Activated naive CD4-positive, alpha-beta T cell treated with anti-CD3 and anti-CD28 coated beads, Interleukin-2, amount 50 U/mL, for 24 hours (primary cell): ENCODE measurements around the gene DGLUCY.
"Not testable (repeated sequence)": the region's sequence is repeated elsewhere in the genome, so short reads cannot be mapped to it uniquely, and the experiment has no call there.

Experiments used
- H3K27ac Mint-ChIP-seq: one replicate; pipeline ENCODE4 v1.8.0; 2021; ENCODE audit warnings: mild to moderate bottlenecking, mixed read lengths
- H3K27me3 Mint-ChIP-seq: one replicate; pipeline ENCODE4 v1.8.0; 2021; ENCODE audit warnings: mixed read lengths
- H3K36me3 Mint-ChIP-seq: one replicate; pipeline ENCODE4 v1.8.0; 2021; ENCODE audit warnings: mixed read lengths
- H3K4me1 Mint-ChIP-seq: one replicate; pipeline ENCODE4 v1.8.0; 2021; ENCODE audit warnings: mixed read lengths
- H3K4me3 Mint-ChIP-seq: one replicate; pipeline ENCODE4 v1.8.0; 2021; ENCODE audit warnings: mild to moderate bottlenecking, mixed read lengths
- H3K9me3 Mint-ChIP-seq: one replicate; pipeline ENCODE4 v1.8.0; 2021; ENCODE audit warnings: mixed read lengths

Gene DGLUCY

DNA sequence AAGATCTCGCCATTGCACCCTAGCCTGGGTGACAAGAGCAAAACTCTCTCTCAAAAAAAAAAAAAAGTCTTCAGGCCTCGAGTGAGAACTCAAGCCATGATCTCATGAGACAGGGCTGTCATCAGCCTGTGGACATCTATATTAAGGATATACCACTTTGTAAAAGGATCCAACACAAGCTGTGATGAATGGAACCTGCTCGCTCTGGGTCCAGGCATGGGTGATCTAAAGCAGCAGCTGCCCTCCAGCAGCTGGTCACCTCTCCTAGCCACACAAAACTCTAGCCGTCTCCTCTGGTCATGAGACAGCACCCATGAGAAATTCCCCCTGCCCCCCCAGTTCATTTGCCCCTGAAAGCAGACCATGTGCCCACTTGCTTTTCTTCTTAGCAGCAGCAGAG is 19.1 kb upstream of the DGLUCY start:
- Mint-ChIP-seq H3K9me3 (no peaks in the 10 kb centered on the region), H3K27ac (no peak overlapping the region), H3K4me3 (no peak overlapping the region), H3K36me3 (no peaks in the 10 kb centered on the region), H3K4me1 (no peaks in the 10 kb centered on the region), H3K27me3 (peaks cover 2% of the 10 kb centered on the region)

DNA sequence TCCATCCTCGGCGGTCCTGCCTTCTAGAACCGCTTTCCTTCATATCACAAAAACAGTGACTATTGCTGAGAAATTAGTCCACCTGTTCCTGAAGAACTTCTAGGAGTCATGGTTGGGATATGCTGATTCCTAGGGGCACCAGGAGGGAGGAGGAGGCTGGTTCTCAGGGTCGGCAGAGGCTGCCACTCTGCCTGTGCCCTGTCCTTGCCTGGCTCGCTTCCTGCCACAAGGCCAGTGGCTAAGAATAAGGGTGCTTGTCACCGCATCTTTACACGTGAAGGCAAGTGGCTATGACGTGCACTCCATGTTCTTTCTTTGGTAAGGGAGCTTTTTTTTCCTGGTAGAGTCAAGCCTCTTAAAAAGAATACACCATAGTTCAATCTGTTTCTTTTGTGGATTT is 18.7 kb upstream of the DGLUCY start:
- Mint-ChIP-seq H3K27me3 (peaks cover 1% of the 10 kb centered on the region), H3K9me3 (no peaks in the 10 kb centered on the region), H3K4me3 (no peak overlapping the region), H3K27ac (no peak overlapping the region), H3K36me3 (no peaks in the 10 kb centered on the region), H3K4me1 (no peaks in the 10 kb centered on the region)

DNA sequence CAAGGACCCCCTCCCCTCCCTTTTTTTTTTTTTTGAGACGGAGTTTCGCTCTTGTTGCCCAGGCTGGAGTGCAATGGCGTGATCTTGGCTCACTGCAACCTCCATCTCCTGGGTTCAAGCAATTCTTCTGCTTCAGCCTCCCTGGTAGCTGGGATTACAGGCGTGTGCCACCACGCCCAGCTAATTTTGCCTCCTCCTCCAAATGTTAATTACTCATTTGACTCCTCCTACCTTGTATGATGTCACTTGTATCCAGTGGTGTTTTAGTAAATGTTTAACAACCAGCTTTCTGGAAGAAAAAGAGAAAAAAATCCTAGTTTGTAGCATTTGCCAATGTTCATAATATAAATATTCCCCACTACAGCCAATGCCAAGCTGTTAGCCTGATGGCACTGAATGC is 16.2 kb upstream of the DGLUCY start:
- not testable (repeated sequence) for H3K4me3 Mint-ChIP-seq, H3K4me1 Mint-ChIP-seq, H3K9me3 Mint-ChIP-seq, H3K27me3 Mint-ChIP-seq, H3K36me3 Mint-ChIP-seq, H3K27ac Mint-ChIP-seq

- Mint-ChIP-seq H3K27me3 (no peaks in the 10 kb centered on the region), H3K9me3 (no peaks in the 10 kb centered on the region), H3K4me1 (no peaks in the 10 kb centered on the region), H3K27ac (no peak overlapping the region), H3K36me3 (no peaks in the 10 kb centered on the region), H3K4me3 (no peak overlapping the region)
Measured at GRCh38 chr14:91098591-91098990, 15.3 kb upstream of the DGLUCY start.

- Mint-ChIP-seq H3K36me3 (no peaks in the 10 kb centered on the region), H3K4me3 (no peak overlapping the region), H3K4me1 (no peaks in the 10 kb centered on the region), H3K27ac (no peak overlapping the region), H3K9me3 (no peaks in the 10 kb centered on the region), H3K27me3 (no peaks in the 10 kb centered on the region)
Measured at GRCh38 chr14:91100102-91100501, 13.8 kb upstream of the DGLUCY start.

DNA sequence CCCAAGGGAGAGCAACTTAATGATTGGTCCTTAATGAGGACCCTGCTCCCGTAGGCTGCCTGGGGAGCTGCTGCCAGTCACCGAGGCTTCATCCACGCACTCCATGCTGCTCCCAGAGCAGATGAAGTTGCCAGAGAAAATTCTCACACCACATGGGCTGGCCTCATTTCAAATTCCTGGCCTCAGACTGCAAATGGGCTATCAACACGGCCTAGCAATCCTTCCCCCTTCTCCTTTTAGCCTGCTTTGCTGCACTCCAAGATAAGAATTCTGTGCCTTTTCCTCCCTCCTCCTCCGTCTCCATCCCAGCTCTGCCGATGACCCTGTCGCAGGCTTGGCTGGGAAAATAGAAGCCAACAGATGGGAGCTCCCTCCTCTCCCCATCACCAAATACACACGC is 10.8 kb upstream of the DGLUCY start:
- Mint-ChIP-seq H3K27ac (no peak overlapping the region), H3K4me1 (peaks cover 8% of the 10 kb centered on the region), H3K27me3 (no peaks in the 10 kb centered on the region), H3K4me3 (no peak overlapping the region), H3K36me3 (no peaks in the 10 kb centered on the region), H3K9me3 (no peaks in the 10 kb centered on the region)

DNA sequence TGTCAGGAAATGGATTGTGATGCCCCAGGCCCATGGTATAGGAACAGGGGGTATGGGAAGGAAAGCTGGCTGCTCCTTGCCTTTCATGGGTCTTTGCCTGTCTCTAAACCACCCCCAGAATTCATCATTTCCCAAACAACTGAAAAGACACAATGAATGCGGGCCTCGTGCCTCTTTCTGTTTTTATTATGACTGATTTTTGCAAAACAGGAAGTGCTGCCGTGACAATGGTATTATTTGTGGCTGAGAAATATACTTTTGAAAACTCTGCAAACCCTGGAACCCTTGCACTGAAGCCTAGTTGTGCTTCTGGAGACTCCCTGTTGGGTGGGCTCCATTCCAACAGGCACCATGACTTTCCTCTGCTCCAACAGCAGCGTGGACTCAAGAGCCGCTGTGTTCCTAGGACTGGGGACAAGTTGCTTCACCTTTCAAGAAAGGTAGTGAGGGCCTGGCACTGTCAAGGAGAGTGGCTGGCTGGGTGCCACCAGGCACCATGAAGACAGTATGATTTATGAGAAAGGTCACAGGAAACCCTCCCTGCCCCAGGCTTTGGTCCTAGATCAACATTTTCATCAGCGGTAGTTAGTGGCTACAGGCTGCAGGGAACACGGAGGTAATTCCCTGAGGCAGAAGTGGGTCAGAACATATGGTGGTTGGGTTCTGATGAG is 4.8 kb upstream of the DGLUCY start:
- Mint-ChIP-seq H3K36me3 (no peaks in the 10 kb centered on the region), H3K27ac (peak overlapping the region; percentile 89), H3K9me3 (no peaks in the 10 kb centered on the region), H3K27me3 (no peaks in the 10 kb centered on the region), H3K4me1 (peaks cover 50% of the 10 kb centered on the region), H3K4me3 (peak overlapping the region; percentile 66)

GRCh38 chr14:91111443-91111842 is 2.4 kb upstream of the DGLUCY start:
- H3K36me3 Mint-ChIP-seq: peaks cover 1% of the 10 kb centered on the region
- H3K4me3 Mint-ChIP-seq: no peak overlapping the region
- H3K4me1 Mint-ChIP-seq: peaks cover 67% of the 10 kb centered on the region
- H3K27ac Mint-ChIP-seq: no peak overlapping the region
- no peaks in the 10 kb centered on the region for H3K9me3 Mint-ChIP-seq
- H3K27me3 Mint-ChIP-seq: no peaks in the 10 kb centered on the region

- Mint-ChIP-seq H3K4me1 (peaks cover 74% of the 10 kb centered on the region), H3K9me3 (no peaks in the 10 kb centered on the region), H3K36me3 (peaks cover 2% of the 10 kb centered on the region), H3K4me3 (peak overlapping the region; percentile 54), H3K27me3 (no peaks in the 10 kb centered on the region), H3K27ac (peak overlapping the region; percentile 74)
Measured at GRCh38 chr14:91112194-91112593, 1.7 kb upstream of the DGLUCY start.

- Mint-ChIP-seq H3K36me3 (peaks cover 10% of the 10 kb centered on the region), H3K4me3 (peak overlapping the region; percentile 99), H3K9me3 (peaks cover 5% of the 10 kb centered on the region), H3K27me3 (no peaks in the 10 kb centered on the region), H3K4me1 (peaks cover 75% of the 10 kb centered on the region), H3K27ac (peak overlapping the region; percentile 100)
Measured at GRCh38 chr14:91114079-91115065, 499 bp downstream of the DGLUCY start.

DNA sequence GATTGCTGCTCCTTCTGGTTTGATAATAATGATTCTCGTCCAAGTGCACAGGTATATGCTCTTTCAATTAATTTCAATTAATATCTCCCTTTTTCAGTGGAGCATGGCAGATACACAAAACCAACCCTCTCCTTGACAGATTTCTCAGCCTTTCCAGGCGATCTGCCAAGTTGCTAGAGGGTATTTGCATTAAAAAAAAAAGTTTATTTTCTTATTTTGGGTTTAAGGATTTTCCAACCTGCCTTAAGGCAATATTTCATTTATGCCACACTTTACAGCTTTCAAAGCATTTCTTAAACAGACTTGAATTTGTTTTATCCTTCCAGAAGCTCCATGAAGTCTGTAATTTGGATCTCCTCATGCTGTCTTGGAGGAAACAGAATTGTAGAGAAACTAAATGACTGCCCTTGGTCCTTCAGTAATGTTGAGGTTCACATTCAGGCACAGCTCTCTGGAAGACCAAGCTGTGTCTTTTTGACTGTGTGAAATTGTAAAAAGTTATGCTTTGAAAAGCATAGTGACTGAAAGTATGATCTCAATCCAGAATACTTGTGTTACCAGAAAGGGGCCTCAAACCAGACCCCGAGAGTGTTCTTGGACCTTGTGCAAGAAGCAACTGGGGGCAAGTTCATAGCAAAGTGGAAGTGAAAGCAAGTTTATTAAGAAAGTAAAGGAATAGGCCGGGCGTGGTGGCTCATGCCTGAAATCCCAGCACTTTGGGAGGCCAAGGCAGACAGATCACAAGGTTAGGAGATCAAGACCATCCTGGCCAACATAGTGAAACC is 2.3 kb downstream of the DGLUCY start:
- H3K27ac Mint-ChIP-seq: peak overlapping the region; percentile 100
- H3K4me3 Mint-ChIP-seq: peak overlapping the region; percentile 99
- peaks cover 13% of the 10 kb centered on the region for H3K36me3 Mint-ChIP-seq
- no peaks in the 10 kb centered on the region for H3K27me3 Mint-ChIP-seq
- peaks cover 76% of the 10 kb centered on the region for H3K4me1 Mint-ChIP-seq
- H3K9me3 Mint-ChIP-seq: peaks cover 5% of the 10 kb centered on the region

DNA sequence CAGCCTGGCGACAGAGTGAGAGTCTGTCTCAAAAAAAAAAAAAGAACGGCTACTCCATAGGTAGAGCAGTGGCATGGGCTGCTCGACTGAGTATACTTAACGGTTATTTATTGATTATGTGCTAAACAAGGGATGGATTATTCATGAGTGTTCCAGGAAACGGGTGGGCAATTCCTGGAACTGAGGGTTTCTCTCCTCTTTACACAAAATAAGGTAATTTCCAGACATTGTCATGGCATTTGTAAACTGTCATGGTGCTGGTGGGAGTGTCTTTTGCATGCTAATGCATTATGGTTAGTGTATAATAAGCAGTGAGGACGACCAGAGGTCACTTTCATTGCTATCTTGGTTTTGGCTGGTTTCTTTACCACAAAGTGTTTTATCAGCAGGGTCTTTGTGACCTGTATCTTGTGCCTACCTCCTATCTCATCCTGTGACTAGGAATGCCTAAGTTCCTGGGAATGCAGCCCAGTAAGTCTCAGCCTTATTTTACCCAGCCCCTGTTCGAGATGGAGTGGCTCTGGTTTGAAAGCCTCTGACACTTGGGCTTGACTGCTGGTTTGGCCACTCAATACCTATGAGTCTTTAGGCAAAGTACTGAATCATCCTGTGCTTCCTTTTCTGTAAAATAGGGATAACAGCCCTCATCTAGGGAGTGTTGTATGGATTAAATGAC is 3.2 kb downstream of the DGLUCY start:
- Mint-ChIP-seq H3K36me3 (peaks cover 13% of the 10 kb centered on the region), H3K27me3 (no peaks in the 10 kb centered on the region)

DNA sequence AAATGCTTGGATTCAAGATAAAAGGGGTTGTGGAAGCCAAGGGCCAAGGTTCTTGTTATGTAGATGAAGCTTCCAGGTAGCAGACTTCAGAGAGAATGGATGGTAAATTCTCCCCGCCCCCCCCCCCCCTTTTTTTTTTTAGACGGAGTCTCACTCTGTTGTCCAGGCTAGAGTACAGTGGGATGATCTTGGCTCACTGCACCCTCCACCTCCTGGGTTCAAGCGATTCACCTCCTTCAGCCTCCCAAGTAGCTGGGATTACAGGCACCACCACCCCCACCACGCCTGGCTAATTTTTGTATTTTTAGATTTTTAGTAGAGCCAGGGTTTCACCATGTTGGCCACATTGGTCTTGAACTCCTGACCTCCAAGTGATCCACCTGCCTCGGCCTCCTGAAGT is 4.1 kb downstream of the DGLUCY start:
- Mint-ChIP-seq H3K4me3 (no peak overlapping the region), H3K27ac (peak overlapping the region; percentile 85), H3K9me3 (peaks cover 5% of the 10 kb centered on the region), H3K36me3 (peaks cover 13% of the 10 kb centered on the region), H3K4me1 (peaks cover 76% of the 10 kb centered on the region), H3K27me3 (no peaks in the 10 kb centered on the region)

More for the DNA sequence above, 3.2 kb downstream of the DGLUCY start:
- peaks cover 82% of the 10 kb centered on the region for H3K4me1 Mint-ChIP-seq
- H3K27ac Mint-ChIP-seq: peak overlapping the region; percentile 76
- peaks cover 5% of the 10 kb centered on the region for H3K9me3 Mint-ChIP-seq
- H3K4me3 Mint-ChIP-seq: peak overlapping the region; percentile 61

DNA sequence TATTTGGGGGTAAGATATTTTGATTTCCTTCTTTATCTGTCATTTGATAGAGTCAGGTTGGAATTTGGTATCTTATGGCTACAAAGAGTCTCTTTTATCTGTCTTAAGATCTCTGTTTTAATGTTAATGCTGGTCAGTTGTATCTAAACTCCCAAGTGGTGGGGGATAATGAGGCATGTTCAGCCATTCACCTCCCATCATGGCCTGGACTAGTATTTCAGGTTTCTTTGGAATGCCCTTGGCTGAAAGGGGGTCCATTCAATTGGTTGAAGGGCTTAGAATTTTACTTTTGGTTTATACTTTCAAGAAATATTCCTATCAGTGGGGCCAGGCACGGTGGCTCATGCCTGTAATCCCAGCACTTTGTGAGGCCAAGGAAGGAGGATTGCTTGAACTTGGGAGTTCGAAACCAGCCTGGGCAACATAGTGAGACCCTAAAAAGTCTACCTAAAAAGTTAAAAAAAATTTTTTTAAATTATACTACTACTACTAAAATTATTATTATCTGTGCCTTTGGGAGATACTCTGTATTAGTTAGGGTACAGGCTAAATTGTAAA is 4.7 kb downstream of the DGLUCY start:
- Mint-ChIP-seq H3K27ac (peak overlapping the region; percentile 85), H3K27me3 (no peaks in the 10 kb centered on the region), H3K4me3 (peak overlapping the region; percentile 33), H3K9me3 (peaks cover 5% of the 10 kb centered on the region), H3K36me3 (peaks cover 13% of the 10 kb centered on the region), H3K4me1 (peaks cover 70% of the 10 kb centered on the region)
